Measurements from ENCODE around the gene VAC14.

The VAC14 gene

DNA sequence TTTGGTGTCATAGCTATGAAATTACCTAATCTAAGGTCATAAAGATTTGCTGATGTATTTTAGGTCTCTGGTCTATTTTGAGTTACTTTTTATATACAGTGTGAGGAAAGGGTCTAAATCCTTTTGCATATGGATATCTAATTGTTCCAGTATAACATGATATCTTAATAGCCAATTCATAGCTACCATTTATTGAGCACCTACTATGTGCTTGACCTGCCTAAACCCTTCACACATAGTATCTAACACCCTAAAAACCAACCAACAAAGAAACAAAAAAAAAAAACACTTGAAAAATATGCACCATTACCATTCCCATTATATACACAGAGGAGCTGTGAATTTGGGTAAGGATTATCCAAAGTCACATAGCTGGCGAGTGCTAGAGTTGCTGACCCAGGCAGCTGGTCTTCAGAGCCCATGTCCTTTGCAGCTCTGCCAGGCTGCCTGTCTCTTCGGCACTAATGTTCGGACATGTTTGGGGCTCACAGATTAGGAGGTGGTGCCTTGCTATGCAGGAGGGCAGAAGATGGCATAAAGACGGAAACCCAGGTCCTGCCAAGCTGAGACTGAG lies 66.3 kb downstream of the VAC14 start:
- Histone ChIP-seq H3K4me3 (replicated peaks; ENCODE audit: low read depth, low read length) (no peak overlapping the region), H3K27me3 (replicated peaks; ENCODE audit: control insufficient read depth, insufficient read depth, low read length) (no peaks in the 10 kb centered on the region), H3K36me3 (ENCODE audit: control insufficient read depth, insufficient read depth, low read length) (peaks cover 8% of the 10 kb centered on the region)
- no peak for DNase-seq (ENCODE audit: extremely low read depth, insufficient read length)
- no peak for TF ChIP-seq CTCF (IDR thresholded peaks at IDR 0.05; ENCODE audit: insufficient read depth, low read length, poor library complexity, severe bottlenecking)

- no peak for DNase-seq (ENCODE audit: extremely low read depth, insufficient read length)
- Histone ChIP-seq H3K36me3 (ENCODE audit: control insufficient read depth, insufficient read depth, low read length) (peaks cover 16% of the 10 kb centered on the region), H3K4me3 (replicated peaks; ENCODE audit: low read depth, low read length) (no peak overlapping the region), H3K27me3 (replicated peaks; ENCODE audit: control insufficient read depth, insufficient read depth, low read length) (no peaks in the 10 kb centered on the region)
- no peak for TF ChIP-seq CTCF (IDR thresholded peaks at IDR 0.05; ENCODE audit: insufficient read depth, low read length, poor library complexity, severe bottlenecking)
Observed at GRCh38 chr16:70730944-70731343, 70.0 kb downstream of the VAC14 start.

GRCh38 chr16:70730031-70730430 lies 70.9 kb downstream of the VAC14 start:
- no peak for DNase-seq (ENCODE audit: extremely low read depth, insufficient read length)
- no peak for TF ChIP-seq CTCF (IDR thresholded peaks at IDR 0.05; ENCODE audit: insufficient read depth, low read length, poor library complexity, severe bottlenecking)
- H3K27me3 ChIP-seq (replicated peaks; ENCODE audit: control insufficient read depth, insufficient read depth, low read length), result no peaks in the 10 kb centered on the region

GRCh38 chr16:70729292-70729691 lies 71.7 kb downstream of the VAC14 start:
- H3K36me3 ChIP-seq (ENCODE audit: control insufficient read depth, insufficient read depth, low read length), result peaks cover 14% of the 10 kb centered on the region
- H3K27me3 ChIP-seq (replicated peaks; ENCODE audit: control insufficient read depth, insufficient read depth, low read length), result no peaks in the 10 kb centered on the region
- no peak overlapping the region for H3K4me3 ChIP-seq (replicated peaks; ENCODE audit: low read depth, low read length)
- TF ChIP-seq CTCF (IDR thresholded peaks at IDR 0.05; ENCODE audit: insufficient read depth, low read length, poor library complexity, severe bottlenecking), result no peak
- no peak for DNase-seq (ENCODE audit: extremely low read depth, insufficient read length)

More at GRCh38 chr16:70730031-70730430, 70.9 kb downstream of the VAC14 start:
- Histone ChIP-seq H3K4me3 (replicated peaks; ENCODE audit: low read depth, low read length) (no peak overlapping the region), H3K36me3 (ENCODE audit: control insufficient read depth, insufficient read depth, low read length) (peaks cover 14% of the 10 kb centered on the region)

DNA sequence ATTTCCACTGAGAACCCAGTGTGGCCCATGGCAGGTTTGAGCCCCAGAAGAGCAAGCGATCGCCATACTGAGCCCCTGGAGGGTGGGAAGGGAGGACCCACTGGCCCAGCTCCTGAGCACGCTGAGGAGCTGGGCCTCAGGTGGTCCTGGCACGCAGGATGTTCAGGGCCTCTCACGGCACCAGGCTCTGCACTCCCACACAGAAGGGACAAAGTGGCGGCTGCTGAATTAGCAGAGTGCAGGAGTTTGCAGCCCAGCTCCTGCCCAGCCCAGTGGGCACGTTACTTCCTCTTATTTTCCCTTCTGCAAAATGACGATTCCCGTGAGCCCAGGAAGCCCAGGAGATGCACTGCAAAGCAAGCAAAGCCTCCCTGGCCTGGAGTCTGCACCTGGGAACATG lies 72.8 kb downstream of the VAC14 start:
- no peak for DNase-seq (ENCODE audit: extremely low read depth, insufficient read length)
- H3K4me3 ChIP-seq (replicated peaks; ENCODE audit: low read depth, low read length), result no peak overlapping the region
- H3K36me3 ChIP-seq (ENCODE audit: control insufficient read depth, insufficient read depth, low read length), result peaks cover 14% of the 10 kb centered on the region
- no peak for TF ChIP-seq CTCF (IDR thresholded peaks at IDR 0.05; ENCODE audit: insufficient read depth, low read length, poor library complexity, severe bottlenecking)
- no peaks in the 10 kb centered on the region for H3K27me3 ChIP-seq (replicated peaks; ENCODE audit: control insufficient read depth, insufficient read depth, low read length)

DNA sequence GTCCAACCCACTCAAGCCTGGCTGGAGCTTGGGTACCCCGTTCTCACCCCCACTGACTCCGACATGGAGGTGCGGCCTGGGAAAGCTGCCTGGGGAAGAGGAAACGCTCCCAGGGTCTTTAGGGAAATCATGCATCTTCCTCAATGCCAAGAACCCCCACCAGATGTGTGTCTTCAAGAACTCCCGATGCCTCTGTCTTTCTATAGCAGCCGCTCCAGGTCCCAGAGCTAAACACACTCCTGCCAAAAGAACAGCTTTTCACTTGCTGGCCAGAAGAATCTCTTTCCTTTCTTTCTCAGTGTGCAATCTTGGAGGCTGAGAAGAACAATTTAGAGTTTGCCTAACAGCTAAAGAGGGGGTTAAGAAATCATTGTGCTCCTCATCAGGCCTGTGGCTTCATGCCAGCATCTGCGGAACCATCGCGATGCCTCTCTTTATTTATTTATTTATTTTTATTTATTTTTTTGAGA lies 74.0 kb downstream of the VAC14 start:
- Histone ChIP-seq H3K36me3 (ENCODE audit: control insufficient read depth, insufficient read depth, low read length) (peaks cover 14% of the 10 kb centered on the region), H3K4me3 (replicated peaks; ENCODE audit: low read depth, low read length) (no peak overlapping the region), H3K27me3 (replicated peaks; ENCODE audit: control insufficient read depth, insufficient read depth, low read length) (no peaks in the 10 kb centered on the region)
- no peak for TF ChIP-seq CTCF (IDR thresholded peaks at IDR 0.05; ENCODE audit: insufficient read depth, low read length, poor library complexity, severe bottlenecking)
- no peak for DNase-seq (ENCODE audit: extremely low read depth, insufficient read length)

All from GM06990 (cell line).